OCI-LY7 (cell line): ENCODE results near the gene KCNIP1.

ENCODE experiments used
- CTCF ChIP-seq: fragments of 200-600 bp; sonication (generic); conservative IDR thresholded peaks from 2 replicates; pipeline ENCODE4 v1.5.1; 2014; ENCODE audit warnings: mild to moderate bottlenecking, antibody characterized with exemption, low read length, moderate library complexity, mixed read lengths
- EZH2phosphoT487 ChIP-seq: fragments of 200-600 bp; sonication (generic); IDR thresholded peaks from 2 replicates; pipeline ENCODE4 v1.6.1; 2018; ENCODE audit warnings: low read depth, borderline replicate concordance, mild to moderate bottlenecking, mixed run types, antibody characterized with exemption, low read length, moderate library complexity, mixed read lengths

- TF ChIP-seq CTCF (no peak), EZH2phosphoT487 (no peak)
These were observed 94.1 kb downstream of the KCNIP1 start for GRCh38 chr5:170597872-170598271.
